Panc1 (cell line): ENCODE results near the gene PACSIN1. TPM values are rescaled to one million over a fixed set of nuclear protein-coding genes. Genes with fewer than 3 reads are reported as not detected.

Source experiments
- ATAC-seq: fragments of 200-7000 bp; cut with Tn5 transposase; 2 replicates; pipeline ENCODE4 v1.9.1; 2020; ENCODE audit warnings: mild to moderate bottlenecking, moderate library complexity
- BruUV-seq: library from RNA; stranded (reverse); fragments of 400-500 nt; replicated peaks from 2 replicates; lab custom pipeline; 2021; lab: Mats Ljungman, UMichigan
- CTCF ChIA-PET: fragments of 300-600 bp; sonication (Branson Sonifier 250); formaldehyde crosslinking; loops from one replicate; lab custom pipeline; 2022; ENCODE audit warnings: antibody characterized with exemption; lab: Charles Lee
- POLR2A ChIA-PET: fragments of 300-600 bp; sonication (Branson Sonifier 250); formaldehyde crosslinking; loops from one replicate; lab custom pipeline; 2022; ENCODE audit warnings: antibody characterized with exemption; lab: Charles Lee
- DNase-seq: peaks from one replicate; pipeline ENCODE4 v3.0.0-alpha.2; 2010; ENCODE audit warnings: low read depth, low spot score
- H3K27ac ChIP-seq: 2 replicates; pipeline ENCODE4 v1.5.1; 2011; ENCODE audit warnings: mild to moderate bottlenecking, low read length, inconsistent platforms
- H3K27me3 ChIP-seq: fragments of 200-500 bp; sonication (Bioruptor generic); 2 replicates; pipeline ENCODE4 v1.6.0; 2014; ENCODE audit warnings: low read length, inconsistent platforms; ENCODE audit not compliant: control insufficient read depth, insufficient read depth
- H3K36me3 ChIP-seq: fragments of 200-500 bp; sonication (Bioruptor generic); 2 replicates; pipeline ENCODE4 v1.5.1; 2014; ENCODE audit warnings: inconsistent platforms, mild to moderate bottlenecking, low read length, moderate library complexity; ENCODE audit not compliant: control insufficient read depth, insufficient read depth
- H3K4me1 ChIP-seq: 2 replicates; pipeline ENCODE4 v1.5.1; 2011; ENCODE audit warnings: inconsistent platforms, mild to moderate bottlenecking, low read length, moderate library complexity; ENCODE audit not compliant: control insufficient read depth, insufficient read depth
- H3K4me3 ChIP-seq, 2 experiments: 2 replicates each; pipeline ENCODE4 v1.5.1; 2011 to 2012; ENCODE audit warnings: low read depth in 2 of 2, low read length in 2 of 2, mild to moderate bottlenecking in 2 of 2, inconsistent platforms in 1 of 2, moderate library complexity in 1 of 2
- H3K9me3 ChIP-seq: fragments of 200-500 bp; sonication (Bioruptor generic); 2 replicates; pipeline ENCODE4 v1.5.1; 2014; ENCODE audit warnings: low read depth, mild to moderate bottlenecking, inconsistent platforms, low read length, moderate library complexity; ENCODE audit not compliant: control insufficient read depth, insufficient read depth
- POLR2AphosphoS5 ChIP-seq: IDR thresholded peaks from 2 replicates; pipeline ENCODE4 v1.6.1; 2012; ENCODE audit warnings: mild to moderate bottlenecking, low read depth, low read length, moderate library complexity
- SIN3A ChIP-seq: IDR thresholded peaks from 2 replicates; pipeline ENCODE4 v1.6.1; 2012; ENCODE audit warnings: low read depth, mild to moderate bottlenecking, low read length, moderate library complexity, borderline replicate concordance; ENCODE audit not compliant: insufficient read depth
- TCF7L2 ChIP-seq: IDR thresholded peaks from 2 replicates; pipeline ENCODE4 v1.6.1; 2011; ENCODE audit warnings: mild to moderate bottlenecking, low read depth, low read length, inconsistent platforms
- in situ Hi-C: cut with HindIII; loops from 2 replicates; pipeline ENCODE4 v1.10.0; 2016; ENCODE audit warnings: low sequenced_read_pairs, low pct_unique_long_range_greater_than_20kb
- intact Hi-C: fragments of 100-400 bp; cut with micrococcal nuclease; formaldehyde crosslinking; loops from one replicate; pipeline ENCODE4 v1.10.0; 2022; ENCODE audit not compliant: unreplicated experiment
- total RNA-seq: library from RNA; stranded (reverse); gene quantifications from one replicate; pipeline ENCODE4 v1.2.1, GENCODE V29; 2021; ENCODE audit not compliant: unreplicated experiment
- TF ChIP-seq, protein P1 (sequence below): fragments of 450-650 bp; IDR thresholded peaks from 2 replicates; pipeline ENCODE4 v1.5.1; 2017; ENCODE audit warnings: mild to moderate bottlenecking
- TF ChIP-seq, protein P2 (sequence below), 2 experiments: IDR thresholded peaks; 2 replicates each; pipeline ENCODE4 v1.6.1; 2011 to 2012; ENCODE audit warnings: low read depth in 2 of 2, control low read depth in 1 of 2, low read length in 1 of 2, mild to moderate bottlenecking in 1 of 2, moderate library complexity in 1 of 2; ENCODE audit not compliant: insufficient read depth in 1 of 2

Gene PACSIN1
- total RNA-seq, 1 experiment from 2014 or later, result 0.18 TPM

DNA sequence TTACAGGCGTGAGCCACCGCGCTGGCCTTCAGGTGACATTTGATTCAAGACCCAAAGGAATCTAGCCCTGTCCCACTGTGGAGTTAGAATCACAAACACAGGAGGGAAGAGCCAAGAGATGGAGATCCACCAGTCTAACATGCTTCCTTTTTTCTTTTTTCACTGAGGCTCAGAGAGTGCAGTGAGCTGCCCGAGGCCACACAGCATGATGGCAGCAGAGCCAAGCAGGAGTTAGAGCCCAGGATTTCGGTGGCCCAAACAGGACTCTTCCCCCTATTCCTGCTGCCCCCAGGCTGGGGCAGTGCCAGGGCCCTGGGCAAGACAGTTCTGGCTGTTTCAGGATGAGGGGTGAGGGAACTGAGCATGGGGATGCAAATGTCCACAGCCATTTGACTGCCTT, 98.3 kb downstream of the PACSIN1 start:
- in situ Hi-C loops, result no loop called here
- CTCF ChIA-PET, result interaction anchor here (0.8 kb wide), 1 partner anchor 25 kb away, joined by 3 read pairs; no protein-coding TSS in a partner anchor
- Histone ChIP-seq H3K4me1 (0 out of 2 replicates have a peak, but pooled peaks cover 3% of the 10 kb centered on the region), H3K27me3 (no peaks in the 10 kb centered on the region), H3K27ac (no peak overlapping the region), H3K9me3 (no peaks in the 10 kb centered on the region), H3K4me3 (no peak overlapping the region), H3K36me3 (no peaks in the 10 kb centered on the region)
- POLR2A ChIA-PET, result interaction anchor here (0.6 kb wide), 1 partner anchor 78 kb away, joined by 3 read pairs; no protein-coding TSS in a partner anchor
- intact Hi-C loops, result no loop called here
- no peak for DNase-seq
- BruUV-seq, result no TSS peak
- ATAC-seq, result no peak
- TF ChIP-seq, protein P1, sequence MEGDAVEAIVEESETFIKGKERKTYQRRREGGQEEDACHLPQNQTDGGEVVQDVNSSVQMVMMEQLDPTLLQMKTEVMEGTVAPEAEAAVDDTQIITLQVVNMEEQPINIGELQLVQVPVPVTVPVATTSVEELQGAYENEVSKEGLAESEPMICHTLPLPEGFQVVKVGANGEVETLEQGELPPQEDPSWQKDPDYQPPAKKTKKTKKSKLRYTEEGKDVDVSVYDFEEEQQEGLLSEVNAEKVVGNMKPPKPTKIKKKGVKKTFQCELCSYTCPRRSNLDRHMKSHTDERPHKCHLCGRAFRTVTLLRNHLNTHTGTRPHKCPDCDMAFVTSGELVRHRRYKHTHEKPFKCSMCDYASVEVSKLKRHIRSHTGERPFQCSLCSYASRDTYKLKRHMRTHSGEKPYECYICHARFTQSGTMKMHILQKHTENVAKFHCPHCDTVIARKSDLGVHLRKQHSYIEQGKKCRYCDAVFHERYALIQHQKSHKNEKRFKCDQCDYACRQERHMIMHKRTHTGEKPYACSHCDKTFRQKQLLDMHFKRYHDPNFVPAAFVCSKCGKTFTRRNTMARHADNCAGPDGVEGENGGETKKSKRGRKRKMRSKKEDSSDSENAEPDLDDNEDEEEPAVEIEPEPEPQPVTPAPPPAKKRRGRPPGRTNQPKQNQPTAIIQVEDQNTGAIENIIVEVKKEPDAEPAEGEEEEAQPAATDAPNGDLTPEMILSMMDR, result no peak
- no peak for TF ChIP-seq TCF7L2
- TF ChIP-seq, protein P2, sequence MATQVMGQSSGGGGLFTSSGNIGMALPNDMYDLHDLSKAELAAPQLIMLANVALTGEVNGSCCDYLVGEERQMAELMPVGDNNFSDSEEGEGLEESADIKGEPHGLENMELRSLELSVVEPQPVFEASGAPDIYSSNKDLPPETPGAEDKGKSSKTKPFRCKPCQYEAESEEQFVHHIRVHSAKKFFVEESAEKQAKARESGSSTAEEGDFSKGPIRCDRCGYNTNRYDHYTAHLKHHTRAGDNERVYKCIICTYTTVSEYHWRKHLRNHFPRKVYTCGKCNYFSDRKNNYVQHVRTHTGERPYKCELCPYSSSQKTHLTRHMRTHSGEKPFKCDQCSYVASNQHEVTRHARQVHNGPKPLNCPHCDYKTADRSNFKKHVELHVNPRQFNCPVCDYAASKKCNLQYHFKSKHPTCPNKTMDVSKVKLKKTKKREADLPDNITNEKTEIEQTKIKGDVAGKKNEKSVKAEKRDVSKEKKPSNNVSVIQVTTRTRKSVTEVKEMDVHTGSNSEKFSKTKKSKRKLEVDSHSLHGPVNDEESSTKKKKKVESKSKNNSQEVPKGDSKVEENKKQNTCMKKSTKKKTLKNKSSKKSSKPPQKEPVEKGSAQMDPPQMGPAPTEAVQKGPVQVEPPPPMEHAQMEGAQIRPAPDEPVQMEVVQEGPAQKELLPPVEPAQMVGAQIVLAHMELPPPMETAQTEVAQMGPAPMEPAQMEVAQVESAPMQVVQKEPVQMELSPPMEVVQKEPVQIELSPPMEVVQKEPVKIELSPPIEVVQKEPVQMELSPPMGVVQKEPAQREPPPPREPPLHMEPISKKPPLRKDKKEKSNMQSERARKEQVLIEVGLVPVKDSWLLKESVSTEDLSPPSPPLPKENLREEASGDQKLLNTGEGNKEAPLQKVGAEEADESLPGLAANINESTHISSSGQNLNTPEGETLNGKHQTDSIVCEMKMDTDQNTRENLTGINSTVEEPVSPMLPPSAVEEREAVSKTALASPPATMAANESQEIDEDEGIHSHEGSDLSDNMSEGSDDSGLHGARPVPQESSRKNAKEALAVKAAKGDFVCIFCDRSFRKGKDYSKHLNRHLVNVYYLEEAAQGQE (IDR thresholded peaks at IDR 0.05; ENCODE audit: insufficient read depth in 1 of 2, low read depth in 2 of 2, low read length in 1 of 2), result no peak
- no peak for TF ChIP-seq POLR2AphosphoS5
- no peak for TF ChIP-seq SIN3A

- Histone ChIP-seq H3K27ac (no peak overlapping the region), H3K4me1 (0 out of 2 replicates have a peak, but pooled peaks cover 3% of the 10 kb centered on the region), H3K27me3 (no peaks in the 10 kb centered on the region), H3K36me3 (no peaks in the 10 kb centered on the region), H3K4me3 (no peak overlapping the region), H3K9me3 (no peaks in the 10 kb centered on the region)
- DNase-seq (no peak), ATAC-seq (no peak)
- ChIA-PET CTCF (no interaction called here), POLR2A (no interaction called here)
- intact Hi-C loops (no loop called here), in situ Hi-C loops (no loop called here)
- no TSS peak for BruUV-seq
- TF ChIP-seq TCF7L2, result no peak
- no peak for TF ChIP-seq SIN3A
- TF ChIP-seq, protein P2 (IDR thresholded peaks at IDR 0.05; ENCODE audit: insufficient read depth in 1 of 2, low read depth in 2 of 2, low read length in 1 of 2), result no peak
These were observed 99.9 kb downstream of the PACSIN1 start for GRCh38 chr6:34565722-34566137.
